NCI-H1417 (cell line): ENCODE data around the gene STK17A.
"Not testable (repeated sequence)": the region's sequence is repeated elsewhere in the genome, so short reads cannot be mapped to it uniquely, and the experiment has no call there.

ENCODE experiments used
- DNase-seq, 3 experiments: peaks; one replicate each; lab custom pipeline; 2025; lab: John Stamatoyannopoulos, UW

Gene STK17A

DNA sequence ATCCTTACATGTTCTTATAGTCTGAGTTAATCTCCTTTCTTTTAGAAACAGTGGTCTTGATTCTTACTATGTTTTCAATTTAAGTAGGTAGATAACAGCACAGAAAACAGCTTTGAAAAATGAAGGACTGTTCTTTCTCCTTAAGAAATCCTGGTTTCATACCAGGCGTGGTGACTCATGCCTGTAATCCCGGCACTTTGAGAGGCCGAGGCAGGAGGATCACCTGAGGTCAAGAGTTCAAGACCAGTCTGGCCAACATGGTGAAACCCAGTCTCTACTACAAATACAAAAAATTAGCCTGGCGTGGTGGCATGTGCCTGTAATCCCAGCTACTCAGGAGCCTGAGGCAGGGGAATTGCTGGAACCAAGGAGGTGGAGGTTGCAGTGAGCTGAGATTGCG lies 13.5 kb downstream of the STK17A start:
- not testable (repeated sequence) for DNase-seq

DNA sequence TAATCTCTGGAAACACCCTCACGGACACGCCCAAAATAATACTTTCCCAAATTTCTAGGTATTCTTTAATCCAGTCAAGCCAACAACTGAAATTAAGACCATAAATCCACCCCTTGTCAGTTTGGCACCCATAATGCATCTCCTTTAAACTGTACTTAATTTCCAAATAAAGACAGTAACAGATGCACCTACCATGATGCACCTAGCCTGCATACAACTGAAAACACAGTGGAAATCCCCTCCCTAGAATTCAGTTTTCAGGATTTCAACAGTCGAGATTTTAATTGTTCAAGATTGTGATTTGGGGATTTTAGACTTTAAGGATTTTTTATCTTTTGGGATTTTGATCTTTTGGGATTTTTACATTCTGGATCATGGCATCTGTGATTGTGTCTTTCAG lies 17.1 kb downstream of the STK17A start:
- no peak for DNase-seq

DNA sequence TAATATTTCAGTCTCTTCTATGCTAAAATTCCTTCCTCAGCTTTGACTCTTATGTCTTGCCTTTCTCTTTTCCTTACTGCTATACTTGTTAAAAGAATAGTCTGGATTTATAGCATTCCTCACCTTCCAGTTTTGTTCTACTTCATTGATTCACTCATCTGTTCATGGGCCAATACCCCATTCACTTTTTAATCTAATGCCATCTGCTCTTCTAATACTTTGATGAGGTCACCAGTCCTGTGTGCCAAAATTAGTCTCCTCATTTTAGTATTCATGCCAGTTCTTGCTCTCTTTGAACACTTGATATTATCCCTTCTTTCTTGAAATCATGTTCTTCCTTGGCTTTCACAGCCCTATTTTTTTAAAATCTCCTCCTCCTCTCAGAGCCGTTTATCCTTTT lies 19.3 kb downstream of the STK17A start:
- DNase-seq = no peak

DNA sequence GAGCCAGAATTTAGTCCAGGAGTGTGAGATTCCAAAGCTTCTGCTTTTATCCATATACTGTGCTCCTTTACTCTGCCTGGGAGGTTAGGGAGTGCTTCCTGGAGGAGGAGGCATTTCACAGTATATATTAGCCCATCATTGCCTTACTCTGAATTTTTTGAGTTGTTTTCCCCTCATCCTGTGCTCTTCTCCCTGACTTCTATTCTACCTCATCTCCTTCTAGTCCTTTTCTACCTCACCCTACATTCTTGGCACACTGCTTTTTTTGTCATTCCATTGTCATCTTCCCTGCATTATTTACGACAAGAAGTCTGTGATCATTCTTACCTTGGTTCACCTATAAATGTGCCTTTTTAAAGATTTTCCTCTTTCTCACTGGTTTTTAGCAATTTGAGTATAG lies 21.3 kb downstream of the STK17A start:
- DNase-seq = no peak

DNA sequence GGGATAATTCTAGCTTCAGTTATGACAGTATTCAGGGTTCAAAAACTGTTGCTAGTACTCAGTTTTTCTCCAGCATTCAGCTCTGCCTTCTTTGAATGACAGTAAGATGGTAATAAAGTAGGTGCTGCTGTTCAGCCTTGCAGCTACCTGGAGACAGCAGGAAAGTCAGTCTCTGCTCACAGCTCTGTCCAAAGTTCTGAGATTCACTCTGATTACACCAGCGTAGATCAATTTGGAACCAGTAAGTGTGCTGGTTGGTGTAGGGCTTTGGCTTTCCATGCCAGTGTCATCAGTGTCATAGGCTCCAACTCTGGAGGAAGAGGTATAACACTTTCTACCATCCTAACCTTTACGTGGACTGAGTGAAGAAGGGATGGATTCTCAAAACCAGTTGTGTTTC lies 26.2 kb downstream of the STK17A start:
- no peak for DNase-seq

DNA sequence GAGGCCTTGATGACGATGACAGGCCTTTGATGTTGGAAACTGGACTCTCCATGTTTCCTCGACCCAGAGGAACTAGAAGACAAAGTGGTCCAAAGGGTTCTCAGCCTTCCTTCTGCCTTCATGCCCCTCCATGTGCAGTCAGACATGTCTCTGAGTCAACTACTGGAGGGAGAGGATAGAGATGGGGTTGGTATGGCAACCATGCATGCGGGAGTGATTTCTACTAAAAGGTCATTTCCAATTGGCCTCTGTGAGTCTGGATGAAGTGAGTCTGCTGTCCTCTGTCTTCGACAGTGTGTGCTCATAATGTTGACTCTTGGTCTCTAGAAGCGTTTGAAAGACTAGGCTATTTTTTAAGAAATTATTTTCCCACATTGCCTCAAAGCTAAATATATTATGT lies 29.2 kb downstream of the STK17A start:
- no peak for DNase-seq

DNA sequence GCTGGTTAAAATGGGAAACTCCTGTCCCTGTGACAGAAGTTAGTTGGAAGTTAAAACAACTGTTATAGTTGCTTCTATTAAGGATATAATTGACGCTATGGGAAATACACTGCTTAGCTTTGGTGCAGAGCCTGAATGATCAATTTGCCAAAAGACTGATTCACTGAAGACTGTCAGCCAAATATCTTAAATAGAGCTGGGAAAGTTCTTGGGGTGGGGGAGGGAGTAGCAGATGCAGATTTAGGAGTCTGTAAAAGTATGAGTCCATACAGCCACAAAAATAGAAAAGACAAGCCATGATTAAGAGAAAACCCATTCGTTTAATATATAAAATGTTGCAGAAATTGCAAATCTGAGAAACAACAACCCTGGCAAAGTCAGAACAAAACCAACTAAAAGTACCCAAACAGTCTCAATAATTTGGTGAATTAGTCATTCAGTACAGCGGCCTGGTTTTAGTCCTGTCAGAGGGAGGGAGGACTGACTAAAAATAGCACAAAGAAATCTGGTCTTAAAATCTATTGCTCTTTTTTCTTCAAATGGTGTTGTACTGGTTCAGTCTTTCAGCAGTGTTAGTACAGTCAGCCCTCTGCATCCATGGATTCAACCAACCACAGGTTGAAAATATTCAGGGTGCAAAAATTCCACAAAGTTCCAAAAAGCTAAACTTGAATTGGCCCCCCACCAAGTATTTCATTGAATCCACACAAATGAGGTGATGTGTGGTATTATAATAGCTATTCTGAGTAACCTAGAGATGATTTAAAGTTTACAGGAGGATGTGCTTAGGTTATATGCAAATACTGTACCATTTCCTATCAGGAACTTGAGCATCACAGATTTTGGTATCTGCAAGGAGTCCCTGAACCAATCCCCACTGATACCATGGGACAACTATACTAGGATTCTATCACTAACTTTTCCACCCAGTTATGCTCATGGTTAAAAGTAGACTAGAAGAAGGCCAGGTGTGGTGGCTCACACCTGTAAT lies 30.0 kb downstream of the STK17A start:
- DNase-seq = no peak

DNA sequence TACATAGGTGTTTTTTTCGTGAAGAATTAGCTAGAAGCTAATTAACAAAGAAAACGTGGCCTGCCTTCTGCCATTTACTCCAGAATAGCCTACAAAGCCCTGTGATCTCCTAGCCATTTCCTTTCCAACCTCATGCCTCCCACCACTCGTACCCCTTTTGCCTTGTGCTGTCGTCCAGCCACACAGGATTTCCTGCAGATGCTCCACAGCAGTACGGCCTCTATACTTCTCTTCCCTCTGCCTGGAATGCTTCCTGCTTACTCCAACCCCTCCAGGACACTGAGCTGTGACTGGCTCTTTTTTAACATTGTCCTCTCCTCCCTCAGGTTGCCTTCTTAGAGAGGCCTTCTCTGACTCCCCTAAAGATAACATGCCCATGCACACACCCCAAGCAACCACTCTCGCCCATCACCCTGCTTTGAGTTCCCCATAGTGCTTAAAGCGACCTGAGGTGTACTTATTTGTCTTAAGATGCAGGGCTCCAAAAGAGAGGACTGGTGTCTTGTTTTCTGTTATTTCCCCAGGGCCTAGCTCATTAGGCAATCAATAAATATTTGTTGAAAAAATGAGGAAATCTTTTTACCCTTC lies 32.7 kb downstream of the STK17A start:
- DNase-seq = no peak

DNA sequence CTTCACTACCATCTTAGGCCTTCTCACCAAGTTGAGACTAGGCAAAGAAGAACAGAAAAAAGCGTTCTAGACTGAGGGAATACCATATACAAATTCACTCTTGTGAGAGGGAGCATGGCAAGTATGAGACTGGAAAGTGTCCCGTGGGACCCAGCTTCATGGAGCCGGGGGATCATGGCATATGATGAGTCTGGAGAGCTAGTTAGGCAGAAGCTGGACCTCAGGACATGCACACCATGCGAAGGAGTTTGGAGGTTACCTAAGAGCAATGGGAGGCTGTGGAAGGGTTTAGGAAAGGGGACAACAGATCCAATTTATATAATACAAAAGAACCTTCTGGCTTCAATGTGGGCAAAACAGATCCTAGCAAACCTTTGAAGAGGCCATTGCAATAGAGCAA lies 34.1 kb downstream of the STK17A start:
- no peak for DNase-seq

DNA sequence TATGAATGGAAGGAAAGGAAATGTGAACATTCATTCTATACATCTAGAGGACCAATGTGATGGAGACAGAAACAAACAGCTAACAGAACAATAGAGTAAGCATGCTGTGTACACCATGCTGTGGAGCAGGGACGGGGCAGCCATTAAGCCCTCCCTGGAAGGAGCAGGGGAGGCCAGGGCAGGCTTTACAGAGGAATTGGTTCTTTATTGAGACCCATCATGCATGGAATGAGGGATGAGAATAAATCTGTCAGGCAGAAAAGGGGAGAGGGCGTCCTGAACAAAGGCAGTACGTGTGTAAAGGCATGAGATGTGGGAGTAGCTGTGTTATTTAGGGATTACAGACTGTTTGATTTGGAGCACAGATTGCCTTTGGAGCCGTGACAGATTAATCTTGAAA lies 35.2 kb downstream of the STK17A start:
- no peak for DNase-seq

DNA sequence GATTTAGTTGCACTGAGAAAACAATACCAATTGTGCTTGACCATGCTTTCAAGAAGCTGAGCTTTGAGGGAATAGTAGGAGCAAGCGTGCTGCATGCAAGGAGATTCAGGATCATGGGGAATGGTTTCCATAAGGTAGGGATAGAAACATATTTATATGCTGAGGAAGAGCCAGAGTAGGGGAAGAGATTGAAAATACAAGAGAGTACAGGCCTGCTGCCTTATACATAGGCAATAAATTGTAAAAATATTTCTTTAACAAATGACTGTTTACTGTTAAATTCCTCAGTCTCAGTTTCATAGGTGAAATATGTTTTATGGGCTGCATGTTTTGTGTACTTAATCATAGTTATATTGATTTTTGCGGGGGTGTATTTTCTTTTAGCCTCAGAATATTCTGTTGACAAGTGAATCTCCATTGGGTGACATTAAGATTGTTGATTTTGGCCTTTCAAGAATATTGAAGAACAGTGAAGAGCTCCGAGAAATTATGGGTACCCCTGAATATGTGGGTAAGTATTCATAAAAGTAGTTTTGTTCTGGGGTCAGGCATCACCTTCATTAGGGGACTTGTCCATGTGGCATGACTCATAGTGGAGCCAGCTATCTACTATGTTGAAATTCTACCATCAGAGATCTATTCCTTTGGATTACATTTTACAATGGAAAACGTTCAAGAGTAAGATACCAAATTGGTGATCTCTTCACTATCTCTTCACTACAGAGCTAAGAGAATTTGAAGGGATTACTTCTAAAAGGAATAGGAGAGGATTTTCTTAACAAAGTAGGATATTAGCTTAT lies 36.5 kb downstream of the STK17A start:
- DNase-seq = no peak

DNA sequence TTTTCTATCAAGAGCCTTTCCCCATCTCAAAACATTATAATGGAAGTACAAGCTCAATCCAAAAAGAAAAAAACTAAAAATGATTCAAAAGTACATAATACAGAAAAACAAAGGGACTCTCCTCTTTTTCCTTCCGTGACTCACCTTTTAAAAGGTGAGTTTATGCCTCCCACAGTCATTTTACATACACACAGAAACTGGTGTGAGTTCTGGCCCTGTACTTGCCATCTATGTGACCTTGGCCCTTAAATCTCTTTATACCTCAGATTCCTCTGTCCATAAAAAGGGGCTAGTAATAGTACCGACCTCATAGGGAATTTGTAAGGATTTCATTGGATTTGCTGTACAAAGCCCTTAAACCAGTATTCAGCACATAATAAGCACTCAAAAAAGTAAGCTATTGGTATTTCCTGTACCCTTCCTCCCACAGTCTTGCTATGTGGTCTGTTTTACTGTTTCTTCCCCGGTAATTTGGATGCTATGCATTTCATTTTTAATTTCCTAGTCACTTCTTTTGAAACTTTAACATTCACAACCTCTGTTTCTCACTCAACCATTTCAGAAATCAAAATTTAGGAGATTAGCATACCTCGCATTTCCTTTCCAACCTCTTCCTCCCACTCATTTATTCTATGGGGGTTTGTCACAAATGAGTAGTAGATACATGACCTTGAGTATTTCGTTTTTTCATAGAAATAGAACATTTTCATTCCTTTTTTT lies 39.0 kb downstream of the STK17A start:
- DNase-seq = no peak

DNA sequence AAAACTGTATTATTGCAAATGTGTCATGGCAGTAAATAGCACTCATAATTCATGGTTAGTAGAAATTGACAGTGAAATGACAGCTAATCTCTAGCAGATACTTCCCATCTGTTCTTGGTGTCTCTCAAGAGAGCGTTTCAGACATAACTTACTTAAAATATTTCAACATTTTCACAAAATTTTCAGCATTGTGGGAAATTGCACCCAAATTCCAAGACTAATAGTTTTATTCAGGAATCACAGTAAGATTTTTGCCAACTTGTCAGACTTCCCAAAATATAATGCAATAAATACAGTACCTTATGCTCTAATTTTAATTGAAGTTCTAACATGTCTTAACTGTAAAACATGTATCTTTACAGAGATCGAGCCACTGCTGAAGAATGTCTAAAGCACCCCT lies 41.2 kb downstream of the STK17A start:
- DNase-seq = no peak

DNA sequence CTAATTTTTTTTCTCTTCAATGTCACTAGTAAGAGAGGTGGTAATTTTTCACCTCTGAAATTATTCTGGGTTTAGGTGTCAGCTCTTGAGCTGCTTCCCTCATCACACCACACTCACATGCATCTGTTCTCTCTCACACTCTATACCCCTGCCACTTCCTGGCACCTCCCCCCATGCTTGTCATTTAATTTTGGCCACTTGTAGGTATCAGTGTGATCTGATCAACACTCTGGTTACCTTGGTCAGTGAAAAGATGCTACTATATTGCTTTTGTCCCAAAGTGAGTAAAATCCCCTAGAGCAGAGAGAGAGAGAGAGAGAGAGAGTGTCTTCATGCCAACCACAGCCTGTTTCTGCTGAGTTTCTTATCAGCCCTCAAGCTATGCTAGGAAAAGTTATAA lies 42.5 kb downstream of the STK17A start:
- no peak for DNase-seq

DNA sequence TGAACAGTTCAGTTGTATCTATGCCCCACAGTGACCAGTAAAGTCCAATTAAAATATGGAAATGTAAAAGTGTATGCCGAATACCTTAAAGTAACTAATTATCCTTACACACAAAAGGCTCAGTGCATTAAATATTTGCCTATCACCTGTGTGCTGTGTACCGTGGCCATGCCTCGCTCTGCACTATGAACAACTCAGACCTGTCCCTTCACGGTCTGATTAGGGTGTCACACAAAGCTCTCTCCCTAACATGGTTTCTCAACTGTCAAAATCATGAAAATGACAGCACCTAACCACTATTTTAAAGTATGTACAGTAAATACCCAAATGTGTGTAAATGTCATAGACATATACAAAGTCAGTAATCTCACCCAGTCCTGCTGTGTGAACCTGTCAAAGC lies 43.1 kb downstream of the STK17A start:
- no peak for DNase-seq

DNA sequence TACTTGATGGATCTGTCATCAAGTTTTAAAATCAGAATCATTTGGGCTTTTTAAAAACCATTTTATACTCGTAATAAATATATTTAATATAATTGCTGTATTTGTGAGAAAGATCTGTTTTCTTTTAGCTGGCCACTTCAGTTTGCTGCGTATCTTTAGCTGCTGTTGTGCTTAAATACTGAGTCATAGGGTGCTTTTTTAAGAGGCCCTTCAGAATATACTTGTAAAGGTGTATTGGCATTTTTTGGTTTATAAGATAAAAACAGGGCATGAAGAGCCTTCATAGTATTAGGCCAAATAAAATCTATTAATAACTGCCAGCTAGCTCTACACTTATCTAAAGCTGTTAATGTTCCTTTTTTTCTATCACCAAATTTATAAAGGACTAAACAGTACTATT lies 43.8 kb downstream of the STK17A start:
- DNase-seq = no peak

DNA sequence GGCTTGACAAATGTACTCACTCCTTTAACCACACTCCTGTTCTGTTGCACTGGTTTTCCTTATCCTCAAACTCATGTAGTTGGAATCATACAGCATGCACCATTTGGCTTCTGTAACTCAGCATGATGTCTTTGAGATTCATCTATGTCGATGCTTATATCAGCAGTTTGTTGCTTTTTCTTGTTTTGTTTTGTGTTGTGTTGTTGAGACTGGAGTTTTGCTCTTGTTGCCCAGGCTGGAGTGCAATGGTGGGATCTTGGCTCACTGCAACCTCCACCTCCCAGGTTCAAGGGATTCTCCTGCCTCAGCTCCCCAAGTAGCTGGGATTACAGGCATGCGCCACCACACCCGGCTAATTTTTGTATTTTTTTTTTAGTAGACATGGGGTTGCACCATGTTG lies 44.9 kb downstream of the STK17A start:
- DNase-seq = not testable (repeated sequence)

DNA sequence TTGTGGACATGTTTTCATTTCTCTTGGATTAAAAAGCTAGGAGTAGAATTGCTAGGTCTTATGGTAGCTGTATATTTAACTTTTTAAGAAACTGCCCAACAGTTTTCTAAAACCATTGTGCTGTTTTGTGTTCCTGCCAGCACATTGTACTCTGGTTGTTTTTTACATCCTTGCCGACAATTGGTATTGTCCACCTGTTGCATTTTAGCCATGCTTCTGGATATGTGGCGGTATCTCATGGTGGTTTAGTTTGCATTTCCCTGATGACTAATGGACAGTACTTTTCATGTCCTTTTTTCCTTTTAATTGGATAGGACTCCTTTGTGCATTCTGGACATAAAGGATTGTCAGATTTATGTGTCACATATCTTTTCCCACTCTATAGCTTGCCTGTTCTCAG lies 45.5 kb downstream of the STK17A start:
- no peak for DNase-seq

DNA sequence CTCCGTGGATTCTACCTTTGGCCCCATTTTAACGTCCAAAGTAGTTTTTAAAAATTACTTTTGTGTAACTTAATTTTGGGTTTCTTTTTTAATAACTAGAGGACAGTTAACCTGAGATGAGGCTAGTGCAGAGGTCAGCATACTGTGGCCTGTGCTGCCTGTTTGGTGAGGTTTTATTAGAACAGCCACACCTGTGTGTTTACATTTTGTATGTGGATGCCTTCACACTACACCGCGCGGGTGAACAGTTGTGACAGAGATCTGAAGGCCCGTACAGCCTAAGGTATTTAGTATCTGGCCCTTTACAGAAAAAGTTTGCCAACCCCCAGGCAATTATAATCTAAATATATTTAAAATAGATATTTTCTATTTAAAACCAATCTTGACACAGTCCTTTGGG lies 46.9 kb downstream of the STK17A start:
- no peak for DNase-seq

DNA sequence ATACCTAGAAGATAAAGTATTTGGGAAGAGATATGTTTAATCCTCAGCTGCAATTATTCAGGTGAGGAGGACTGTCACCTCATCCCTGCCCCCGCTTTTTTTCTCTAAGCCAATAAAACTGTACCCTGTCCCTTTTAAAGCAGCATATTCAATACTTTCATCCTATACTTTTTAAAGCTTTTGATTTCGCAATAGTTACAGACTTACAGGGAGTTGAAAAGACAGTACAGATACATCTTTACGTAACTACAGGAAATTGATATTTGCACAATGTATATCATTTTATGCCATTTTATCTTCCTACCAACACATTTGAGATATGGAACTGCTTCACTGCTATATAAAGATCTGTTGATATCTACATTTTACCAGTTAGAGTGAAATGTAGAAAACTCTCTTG lies 47.6 kb downstream of the STK17A start:
- no peak for DNase-seq

DNA sequence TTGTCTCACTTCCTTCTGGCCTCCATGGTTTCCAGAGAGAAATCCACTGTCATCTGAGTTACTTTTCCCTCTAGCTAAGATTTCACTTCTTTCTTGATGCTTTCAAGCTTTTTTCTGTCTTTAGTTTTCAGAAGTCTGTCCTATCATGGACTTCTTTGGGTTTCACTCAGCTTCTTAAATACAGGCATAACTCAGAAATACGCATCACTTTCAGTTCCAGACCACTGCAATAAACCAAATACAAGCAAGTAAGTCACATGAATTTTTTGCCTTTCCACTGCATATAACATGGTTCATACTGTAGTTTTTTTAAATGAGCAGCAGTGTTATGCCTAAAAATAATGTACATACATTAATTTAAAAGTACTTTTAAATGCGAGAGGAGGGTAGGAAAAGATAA lies 48.7 kb downstream of the STK17A start:
- DNase-seq = no peak

DNA sequence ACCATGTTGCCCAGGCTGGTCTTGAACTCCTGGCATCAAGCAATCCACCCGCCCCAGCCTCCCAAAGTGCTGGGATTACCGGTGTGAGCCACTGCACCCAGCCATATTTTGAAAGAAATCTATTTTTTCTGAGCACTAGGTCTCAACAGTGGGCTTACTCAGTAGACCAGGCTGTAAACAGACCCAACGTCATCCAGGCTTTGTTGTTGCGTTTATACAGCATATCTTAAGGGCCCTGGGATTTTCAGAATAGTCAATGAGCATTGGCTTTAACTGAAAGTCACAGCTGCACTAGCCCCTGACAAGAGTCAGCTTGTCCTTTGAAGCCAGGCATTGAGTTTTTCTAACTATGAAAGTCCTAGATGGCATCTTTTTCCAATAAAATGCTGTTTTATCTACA lies 49.8 kb downstream of the STK17A start:
- no peak for DNase-seq
